HUES6 (cell line): ENCODE results near the gene EDNRA.

Source experiments
- H3K27ac ChIP-seq: 2 replicates; pipeline ENCODE4 v1.7.0; 2013; ENCODE audit warnings: low read depth, mild to moderate bottlenecking, low read length, inconsistent platforms
- H3K27me3 ChIP-seq: 2 replicates; pipeline ENCODE4 v1.6.1; 2013; ENCODE audit warnings: low read length; ENCODE audit not compliant: control insufficient read depth, insufficient read depth
- H3K36me3 ChIP-seq: 2 replicates; pipeline ENCODE4 v1.6.1; 2013; ENCODE audit warnings: low read length; ENCODE audit not compliant: control insufficient read depth, insufficient read depth
- H3K4me1 ChIP-seq: 2 replicates; pipeline ENCODE4 v1.6.1; 2013; ENCODE audit warnings: low read length; ENCODE audit not compliant: control insufficient read depth, insufficient read depth
- H3K4me3 ChIP-seq: 2 replicates; pipeline ENCODE4 v1.5.1; 2013; ENCODE audit warnings: low read depth, low read length
- H3K9ac ChIP-seq: one replicate; pipeline ENCODE4 v1.6.1; 2013; ENCODE audit warnings: mild to moderate bottlenecking, low read length
- H3K9me3 ChIP-seq: 2 replicates; pipeline ENCODE4 v1.6.1; 2013; ENCODE audit warnings: low read depth, low read length; ENCODE audit not compliant: control insufficient read depth, insufficient read depth

Gene EDNRA

GRCh38 chr4:147494301-147494700 lies 13.4 kb downstream of the EDNRA start:
- no peaks in the 10 kb centered on the region for H3K36me3 ChIP-seq
- no peak overlapping the region for H3K27ac ChIP-seq
- H3K4me3 ChIP-seq, result no peak overlapping the region
- no peaks in the 10 kb centered on the region for H3K27me3 ChIP-seq
- no peak overlapping the region for H3K9ac ChIP-seq
- H3K4me1 ChIP-seq, result no peaks in the 10 kb centered on the region; the same call in 1 of the 2 replicates
- H3K9me3 ChIP-seq, result no peaks in the 10 kb centered on the region

GRCh38 chr4:147496500-147496899 lies 15.6 kb downstream of the EDNRA start:
- Histone ChIP-seq H3K9ac (no peak overlapping the region), H3K4me3 (no peak overlapping the region), H3K27ac (no peak overlapping the region), H3K4me1 (no peaks in the 10 kb centered on the region), H3K9me3 (no peaks in the 10 kb centered on the region), H3K27me3 (no peaks in the 10 kb centered on the region), H3K36me3 (no peaks in the 10 kb centered on the region)

DNA sequence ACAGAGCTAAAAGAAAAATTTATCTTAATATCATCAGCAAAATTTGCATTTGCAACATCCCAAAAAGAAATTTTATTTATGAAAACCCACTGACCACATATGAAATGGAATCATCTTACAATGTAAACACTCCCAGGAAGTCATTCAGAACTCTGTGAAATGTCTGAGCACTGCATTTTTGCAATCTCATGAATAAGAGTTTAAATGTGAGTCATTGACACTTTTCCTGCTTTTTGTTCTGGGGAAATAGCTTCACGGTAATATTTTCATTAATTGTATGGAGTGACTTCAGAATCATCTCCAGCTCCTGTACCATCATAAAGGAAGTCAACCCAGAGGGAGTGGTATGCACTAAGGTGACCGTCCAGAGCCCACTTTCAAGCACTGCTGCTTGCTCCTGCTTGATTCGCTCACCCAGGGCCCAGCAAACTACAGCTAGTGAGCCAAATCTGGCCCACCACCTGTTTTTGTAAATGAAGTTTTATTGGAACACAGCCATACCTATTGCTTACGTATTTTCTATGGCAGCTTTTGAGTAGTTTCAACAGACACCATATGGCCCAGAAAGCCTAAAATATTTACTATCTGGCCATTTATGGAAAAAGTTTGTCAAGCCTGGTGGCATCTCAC lies 17.2 kb downstream of the EDNRA start:
- Histone ChIP-seq H3K36me3 (no peaks in the 10 kb centered on the region), H3K27ac (no peak overlapping the region), H3K4me3 (no peak overlapping the region), H3K4me1 (no peaks in the 10 kb centered on the region), H3K27me3 (no peaks in the 10 kb centered on the region), H3K9me3 (no peaks in the 10 kb centered on the region), H3K9ac (no peak overlapping the region)

- Histone ChIP-seq H3K9ac (no peak overlapping the region), H3K9me3 (no peaks in the 10 kb centered on the region), H3K27ac (no peak overlapping the region), H3K36me3 (no peaks in the 10 kb centered on the region), H3K4me1 (0 out of 2 replicates have a peak, but pooled peaks cover 3% of the 10 kb centered on the region), H3K27me3 (no peaks in the 10 kb centered on the region), H3K4me3 (no peak overlapping the region)
Measured at GRCh38 chr4:147508346-147508745, 27.4 kb downstream of the EDNRA start.

DNA sequence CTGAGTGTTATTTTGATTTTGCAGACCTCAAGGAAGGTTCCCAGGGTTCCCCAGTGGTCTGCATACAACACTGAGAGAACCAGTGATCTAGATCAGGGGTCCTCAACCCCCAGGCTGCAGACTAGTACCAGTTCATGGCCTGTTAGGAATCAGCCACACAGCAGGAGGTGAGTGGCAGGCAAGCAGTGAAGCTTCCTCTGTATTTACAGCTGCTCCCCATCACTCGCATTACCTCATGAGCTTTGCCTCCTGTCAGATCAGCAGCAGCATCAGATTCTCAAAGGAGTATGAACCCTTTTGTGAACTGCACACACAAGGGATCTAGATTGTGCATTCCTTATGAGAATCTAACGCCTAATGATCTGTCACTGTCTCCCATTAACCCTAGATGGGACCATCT lies 28.5 kb downstream of the EDNRA start:
- 0 out of 2 replicates have a peak, but pooled peaks cover 3% of the 10 kb centered on the region for H3K4me1 ChIP-seq
- no peaks in the 10 kb centered on the region for H3K27me3 ChIP-seq
- H3K27ac ChIP-seq, result no peak overlapping the region
- H3K4me3 ChIP-seq, result no peak overlapping the region
- H3K9ac ChIP-seq, result no peak overlapping the region
- no peaks in the 10 kb centered on the region for H3K9me3 ChIP-seq
- no peaks in the 10 kb centered on the region for H3K36me3 ChIP-seq

- no peak overlapping the region for H3K9ac ChIP-seq
- no peaks in the 10 kb centered on the region for H3K36me3 ChIP-seq
- H3K27me3 ChIP-seq, result no peaks in the 10 kb centered on the region
- no peak overlapping the region for H3K4me3 ChIP-seq
- H3K4me1 ChIP-seq, result 0 out of 2 replicates have a peak, but pooled peaks cover 3% of the 10 kb centered on the region
- H3K27ac ChIP-seq, result no peak overlapping the region
- no peaks in the 10 kb centered on the region for H3K9me3 ChIP-seq
Measured at GRCh38 chr4:147510962-147511668, 30.2 kb downstream of the EDNRA start.

DNA sequence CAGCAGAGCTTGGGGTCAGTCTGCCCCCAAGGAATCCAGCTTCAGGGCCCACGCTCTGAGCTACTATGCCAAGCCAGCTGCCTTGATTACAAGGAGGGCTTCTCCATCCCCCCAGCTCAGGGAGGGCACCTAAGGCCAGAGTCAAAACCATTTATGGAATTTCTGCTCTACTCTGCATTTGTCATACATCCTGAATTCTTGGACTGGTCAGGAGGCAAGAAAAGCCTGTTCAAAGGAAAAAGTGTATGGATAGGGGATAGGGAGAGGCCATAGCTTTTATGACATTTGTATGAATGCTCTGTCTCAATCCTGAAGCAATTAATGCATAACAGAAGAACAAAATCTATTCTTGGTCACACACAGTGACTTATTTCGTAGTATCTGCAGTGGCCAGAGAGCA lies 32.2 kb downstream of the EDNRA start:
- H3K36me3 ChIP-seq, result no peaks in the 10 kb centered on the region
- H3K27me3 ChIP-seq, result no peaks in the 10 kb centered on the region
- no peak overlapping the region for H3K4me3 ChIP-seq
- H3K27ac ChIP-seq, result no peak overlapping the region
- H3K9ac ChIP-seq, result no peak overlapping the region
- no peaks in the 10 kb centered on the region for H3K9me3 ChIP-seq
- H3K4me1 ChIP-seq, result 0 out of 2 replicates have a peak, but pooled peaks cover 3% of the 10 kb centered on the region

GRCh38 chr4:147513952-147514351 lies 33.1 kb downstream of the EDNRA start:
- H3K27me3 ChIP-seq, result no peaks in the 10 kb centered on the region
- no peaks in the 10 kb centered on the region for H3K9me3 ChIP-seq
- no peaks in the 10 kb centered on the region for H3K36me3 ChIP-seq
- H3K27ac ChIP-seq, result no peak overlapping the region
- no peak overlapping the region for H3K4me3 ChIP-seq
- 0 out of 2 replicates have a peak, but pooled peaks cover 3% of the 10 kb centered on the region for H3K4me1 ChIP-seq
- H3K9ac ChIP-seq, result no peak overlapping the region

DNA sequence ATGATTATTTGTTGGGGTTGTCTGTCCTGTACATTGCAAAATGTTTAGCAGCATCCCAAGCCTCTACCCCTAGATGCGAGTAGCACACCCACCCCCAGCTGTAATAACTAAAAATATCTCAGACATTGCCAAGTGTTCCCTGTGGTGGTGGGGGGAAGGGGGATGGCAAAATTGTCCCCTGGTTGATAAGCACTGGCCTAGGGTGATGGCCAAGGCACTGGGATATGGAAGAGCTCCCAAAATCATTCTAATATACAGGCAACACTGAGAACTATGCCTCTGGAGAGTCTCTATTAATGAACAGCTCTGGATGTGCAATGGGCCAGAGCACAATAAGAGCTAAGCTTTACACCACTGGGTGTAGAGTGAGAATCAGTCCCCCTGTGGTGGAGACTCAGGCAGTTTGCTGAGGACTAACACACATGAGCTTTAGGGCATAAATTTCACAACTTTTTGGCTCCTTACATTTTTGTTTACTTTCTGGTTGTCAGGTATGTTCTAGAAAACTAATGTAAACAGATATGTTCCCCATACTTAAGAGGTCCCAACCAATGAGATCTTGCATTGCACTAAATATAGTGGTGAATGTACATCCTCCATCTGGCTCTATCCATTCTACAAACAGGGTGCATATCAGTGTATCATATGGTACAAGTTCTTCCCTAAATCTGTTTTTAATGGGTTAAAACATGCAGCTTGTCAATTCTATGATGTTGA lies 34.5 kb downstream of the EDNRA start:
- Histone ChIP-seq H3K9ac (no peak overlapping the region), H3K9me3 (no peaks in the 10 kb centered on the region), H3K4me3 (no peak overlapping the region), H3K36me3 (no peaks in the 10 kb centered on the region), H3K27ac (no peak overlapping the region), H3K27me3 (no peaks in the 10 kb centered on the region), H3K4me1 (no peaks in the 10 kb centered on the region)

GRCh38 chr4:147516133-147516532 lies 35.2 kb downstream of the EDNRA start:
- no peaks in the 10 kb centered on the region for H3K4me1 ChIP-seq
- no peaks in the 10 kb centered on the region for H3K27me3 ChIP-seq
- H3K4me3 ChIP-seq, result no peak overlapping the region
- H3K36me3 ChIP-seq, result no peaks in the 10 kb centered on the region
- H3K27ac ChIP-seq, result no peak overlapping the region
- no peak overlapping the region for H3K9ac ChIP-seq
- no peaks in the 10 kb centered on the region for H3K9me3 ChIP-seq

DNA sequence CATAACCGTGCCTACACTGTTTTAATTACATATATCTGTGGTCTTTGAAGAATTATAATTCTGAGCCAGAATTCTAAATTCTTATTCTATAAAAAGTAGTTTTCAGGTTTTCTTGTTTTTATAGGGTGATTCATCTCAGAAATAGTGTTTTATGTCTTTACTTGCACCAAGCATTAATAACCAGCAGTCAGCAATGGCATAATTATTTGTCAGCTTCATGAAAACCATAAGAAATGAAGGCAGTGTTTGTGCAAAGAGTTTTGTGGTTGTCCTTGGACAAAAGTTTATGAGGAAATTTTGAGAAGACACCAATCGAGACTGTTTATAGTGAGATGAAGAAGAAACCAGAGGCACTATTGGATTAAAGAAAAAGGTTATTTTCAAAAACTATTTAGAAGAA lies 37.2 kb downstream of the EDNRA start:
- Histone ChIP-seq H3K9ac (no peak overlapping the region), H3K27ac (no peak overlapping the region), H3K4me3 (no peak overlapping the region), H3K9me3 (no peaks in the 10 kb centered on the region), H3K4me1 (no peaks in the 10 kb centered on the region), H3K36me3 (no peaks in the 10 kb centered on the region), H3K27me3 (no peaks in the 10 kb centered on the region)
